Adipocyte (in vitro differentiated cells): ENCODE results near the gene RRAGD.
"Not testable (repeated sequence)": the region's sequence is repeated elsewhere in the genome, so short reads cannot be mapped to it uniquely, and the experiment has no call there.

ENCODE experiments used
- DNase-seq: peaks from one replicate; pipeline ENCODE4 v3.0.0-alpha.2; 2015; ENCODE audit warnings: low read depth
- H3K27me3 ChIP-seq: replicated peaks from 2 replicates; pipeline ENCODE4 v1.7.0; 2013; ENCODE audit warnings: mild to moderate bottlenecking, low read length, moderate library complexity; ENCODE audit not compliant: control insufficient read depth, insufficient read depth
- H3K36me3 ChIP-seq: 2 replicates; pipeline ENCODE4 v1.7.0; 2013; ENCODE audit warnings: low read length, mild to moderate bottlenecking, moderate library complexity; ENCODE audit not compliant: control insufficient read depth, insufficient read depth, severe bottlenecking
- H3K4me1 ChIP-seq: 2 replicates; pipeline ENCODE4 v1.7.0; 2013; ENCODE audit warnings: mild to moderate bottlenecking, low read length, moderate library complexity; ENCODE audit not compliant: control insufficient read depth, insufficient read depth
- H3K4me3 ChIP-seq: 2 replicates; pipeline ENCODE4 v1.7.0; 2013; ENCODE audit warnings: mild to moderate bottlenecking, low read length, moderate library complexity
- H3K9ac ChIP-seq: 2 replicates; pipeline ENCODE4 v1.7.0; 2013; ENCODE audit warnings: mild to moderate bottlenecking, low read length, moderate library complexity
- H3K9me3 ChIP-seq: 2 replicates; pipeline ENCODE4 v1.7.0; 2013; ENCODE audit warnings: mild to moderate bottlenecking, low read length, moderate library complexity; ENCODE audit not compliant: control insufficient read depth

Gene RRAGD

GRCh38 chr6:89411145-89412070 lies 665 bp downstream of the RRAGD start:
- Histone ChIP-seq H3K27me3 (peaks cover 24% of the 10 kb centered on the region), H3K36me3 (no peaks in the 10 kb centered on the region), H3K4me1 (peaks cover 7% of the 10 kb centered on the region), H3K9ac (peak overlapping the region; percentile 67), H3K4me3 (peak overlapping the region; percentile 80), H3K9me3 (no peaks in the 10 kb centered on the region)
- peak; percentile 49 for DNase-seq

GRCh38 chr6:89410788-89411144 lies 1.3 kb downstream of the RRAGD start:
- H3K4me3 ChIP-seq, result peak overlapping the region; percentile 80
- peaks cover 7% of the 10 kb centered on the region for H3K4me1 ChIP-seq
- H3K36me3 ChIP-seq, result no peaks in the 10 kb centered on the region
- DNase-seq, result peak; percentile 13
- H3K9me3 ChIP-seq, result no peaks in the 10 kb centered on the region
- H3K27me3 ChIP-seq, result peaks cover 24% of the 10 kb centered on the region
- H3K9ac ChIP-seq, result peak overlapping the region; percentile 67

DNA sequence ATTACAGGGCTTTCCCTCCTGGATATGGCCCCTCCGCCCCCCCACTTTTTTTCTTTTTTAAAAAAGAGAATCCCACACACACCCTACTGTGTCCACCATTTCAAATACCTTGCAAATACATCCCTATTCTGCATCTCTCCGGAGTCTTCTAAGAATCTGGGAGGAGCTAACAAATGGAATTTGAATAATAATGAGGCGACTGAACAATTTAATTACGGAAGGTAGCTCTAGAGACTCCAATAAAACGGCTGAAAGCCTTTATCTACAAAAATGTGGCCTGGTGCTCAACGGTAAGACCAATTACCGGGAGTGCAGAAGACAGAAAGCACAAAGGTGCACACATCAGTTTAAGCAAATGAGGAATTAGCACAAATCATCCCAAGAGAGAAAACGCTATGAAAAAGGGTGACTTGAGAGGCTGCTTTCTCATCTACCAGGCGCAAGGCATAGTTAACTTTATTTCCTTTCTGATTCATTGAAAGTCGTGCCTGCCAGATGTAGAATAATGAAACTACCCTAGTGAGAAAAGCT lies 1.8 kb downstream of the RRAGD start:
- Histone ChIP-seq H3K27me3 (peaks cover 21% of the 10 kb centered on the region), H3K4me1 (peaks cover 7% of the 10 kb centered on the region), H3K9me3 (no peaks in the 10 kb centered on the region), H3K9ac (no peak overlapping the region), H3K4me3 (peak overlapping the region; percentile 80), H3K36me3 (no peaks in the 10 kb centered on the region)
- peak; percentile 9 for DNase-seq

DNA sequence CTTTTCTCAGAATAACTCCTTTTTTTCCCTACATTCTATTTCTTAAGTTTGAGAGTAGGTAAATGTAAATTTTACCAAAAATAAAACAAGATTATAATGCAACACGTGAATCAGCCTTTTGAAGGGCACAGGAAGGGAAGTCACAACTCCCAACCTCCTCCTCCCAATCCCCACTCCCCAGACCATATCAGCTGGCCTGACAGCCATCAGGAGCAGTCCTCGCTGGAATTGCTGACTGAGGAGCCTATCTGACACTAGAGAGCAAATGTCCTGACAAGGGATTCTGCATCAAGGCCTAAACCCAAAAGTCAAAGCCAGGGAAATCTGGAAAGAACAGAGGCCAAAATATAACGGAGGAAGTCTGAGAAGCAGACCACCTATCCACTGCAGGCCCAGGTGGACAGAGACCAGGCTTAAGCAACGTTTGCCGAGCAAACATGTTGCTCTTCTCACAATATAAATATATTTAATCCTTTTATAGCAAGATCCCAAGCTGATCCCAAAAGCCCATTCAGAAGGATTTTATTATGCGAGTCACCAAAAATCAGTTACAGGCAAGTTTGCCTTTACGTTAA lies 2.5 kb downstream of the RRAGD start:
- Histone ChIP-seq H3K4me3 (no peak overlapping the region), H3K36me3 (no peaks in the 10 kb centered on the region), H3K9ac (no peak overlapping the region), H3K4me1 (peaks cover 7% of the 10 kb centered on the region), H3K9me3 (no peaks in the 10 kb centered on the region), H3K27me3 (peaks cover 16% of the 10 kb centered on the region)
- no peak for DNase-seq

GRCh38 chr6:89406141-89406540 lies 5.9 kb downstream of the RRAGD start:
- Histone ChIP-seq H3K9me3 (no peaks in the 10 kb centered on the region), H3K4me3 (no peak overlapping the region), H3K4me1 (no peaks in the 10 kb centered on the region), H3K9ac (no peak overlapping the region), H3K36me3 (no peaks in the 10 kb centered on the region), H3K27me3 (no peaks in the 10 kb centered on the region)
- no peak for DNase-seq

GRCh38 chr6:89404512-89404911 lies 7.6 kb downstream of the RRAGD start:
- no peak overlapping the region for H3K4me3 ChIP-seq
- H3K27me3 ChIP-seq, result no peaks in the 10 kb centered on the region

GRCh38 chr6:89402776-89403175 lies 9.3 kb downstream of the RRAGD start:
- no peaks in the 10 kb centered on the region for H3K27me3 ChIP-seq
- no peak for DNase-seq
- no peaks in the 10 kb centered on the region for H3K9me3 ChIP-seq
- H3K4me1 ChIP-seq, result peaks cover 7% of the 10 kb centered on the region
- no peak overlapping the region for H3K4me3 ChIP-seq
- no peak overlapping the region for H3K9ac ChIP-seq
- no peaks in the 10 kb centered on the region for H3K36me3 ChIP-seq

More at GRCh38 chr6:89404512-89404911, 7.6 kb downstream of the RRAGD start:
- H3K9ac ChIP-seq, result no peak overlapping the region
- peaks cover 7% of the 10 kb centered on the region for H3K4me1 ChIP-seq
- no peak for DNase-seq
- H3K36me3 ChIP-seq, result no peaks in the 10 kb centered on the region
- H3K9me3 ChIP-seq, result no peaks in the 10 kb centered on the region

- H3K9me3 ChIP-seq, result no peaks in the 10 kb centered on the region
- peaks cover 7% of the 10 kb centered on the region for H3K4me1 ChIP-seq
- no peak overlapping the region for H3K9ac ChIP-seq
- H3K27me3 ChIP-seq, result no peaks in the 10 kb centered on the region
- no peaks in the 10 kb centered on the region for H3K36me3 ChIP-seq
- DNase-seq, result no peak
- no peak overlapping the region for H3K4me3 ChIP-seq
Measured at GRCh38 chr6:89400912-89401399, 11.1 kb downstream of the RRAGD start.

- H3K9me3 ChIP-seq, result no peaks in the 10 kb centered on the region
- no peaks in the 10 kb centered on the region for H3K27me3 ChIP-seq
- no peaks in the 10 kb centered on the region for H3K36me3 ChIP-seq
- no peak for DNase-seq
- H3K4me3 ChIP-seq, result no peak overlapping the region
- H3K9ac ChIP-seq, result no peak overlapping the region
- H3K4me1 ChIP-seq, result peaks cover 7% of the 10 kb centered on the region
Measured at GRCh38 chr6:89400050-89400449, 12.0 kb downstream of the RRAGD start.

DNA sequence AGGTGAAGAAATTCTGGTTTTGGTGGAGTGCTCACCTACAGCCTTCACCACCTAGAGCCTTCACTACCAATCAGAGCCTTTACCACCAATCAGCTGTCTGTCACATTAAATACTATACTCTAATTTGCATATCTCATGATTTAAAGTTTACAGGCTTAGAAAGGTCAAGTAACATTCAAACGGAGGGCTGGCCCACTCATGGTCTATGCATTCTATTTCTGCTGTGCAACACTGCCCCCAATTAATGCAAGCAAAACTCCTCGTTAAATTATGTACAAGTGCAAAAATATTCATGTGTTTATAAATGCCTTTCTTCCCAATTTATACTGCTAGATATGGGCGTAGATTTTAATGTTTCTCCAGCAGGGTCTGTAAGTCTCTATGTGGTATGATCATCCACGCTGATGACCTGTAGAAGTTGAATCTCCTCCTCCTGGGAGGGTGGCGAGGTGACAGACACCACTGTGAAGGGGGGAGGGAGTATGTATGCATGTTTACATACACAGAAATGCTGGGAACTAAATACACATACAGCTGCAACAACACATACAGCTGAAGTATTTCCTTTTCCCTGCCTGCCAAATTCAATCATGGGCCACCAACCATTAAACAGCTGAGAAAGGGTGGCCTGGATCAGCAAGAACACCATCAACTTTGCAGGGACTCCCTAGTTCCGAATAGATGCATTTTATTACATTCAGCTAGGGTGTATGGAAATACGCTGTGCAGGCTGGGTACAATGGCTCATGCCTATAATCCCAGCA lies 13.1 kb downstream of the RRAGD start:
- no peak for DNase-seq
- Histone ChIP-seq H3K36me3 (no peaks in the 10 kb centered on the region), H3K9me3 (peaks cover under 1% of the 10 kb centered on the region)

GRCh38 chr6:89397884-89398283 lies 14.2 kb downstream of the RRAGD start:
- not testable (repeated sequence) for H3K27me3 ChIP-seq, H3K9me3 ChIP-seq, H3K9ac ChIP-seq, DNase-seq, H3K4me1 ChIP-seq, H3K36me3 ChIP-seq, H3K4me3 ChIP-seq

More for the DNA sequence above, 13.1 kb downstream of the RRAGD start:
- Histone ChIP-seq H3K9ac (no peak overlapping the region), H3K27me3 (no peaks in the 10 kb centered on the region), H3K4me1 (peaks cover 7% of the 10 kb centered on the region), H3K4me3 (no peak overlapping the region)
